HG02798 (cell line): ENCODE results near the gene EXOG.
"Not testable (repeated sequence)": the region's sequence is repeated elsewhere in the genome, so short reads cannot be mapped to it uniquely, and the experiment has no call there.

Source experiments
- ATAC-seq: cut with Tn5 transposase; IDR thresholded peaks from one replicate; pipeline ENCODE4 v1.9.1; 2021; ENCODE audit warnings: mild to moderate bottlenecking; ENCODE audit not compliant: unreplicated experiment, poor library complexity

The EXOG gene

DNA sequence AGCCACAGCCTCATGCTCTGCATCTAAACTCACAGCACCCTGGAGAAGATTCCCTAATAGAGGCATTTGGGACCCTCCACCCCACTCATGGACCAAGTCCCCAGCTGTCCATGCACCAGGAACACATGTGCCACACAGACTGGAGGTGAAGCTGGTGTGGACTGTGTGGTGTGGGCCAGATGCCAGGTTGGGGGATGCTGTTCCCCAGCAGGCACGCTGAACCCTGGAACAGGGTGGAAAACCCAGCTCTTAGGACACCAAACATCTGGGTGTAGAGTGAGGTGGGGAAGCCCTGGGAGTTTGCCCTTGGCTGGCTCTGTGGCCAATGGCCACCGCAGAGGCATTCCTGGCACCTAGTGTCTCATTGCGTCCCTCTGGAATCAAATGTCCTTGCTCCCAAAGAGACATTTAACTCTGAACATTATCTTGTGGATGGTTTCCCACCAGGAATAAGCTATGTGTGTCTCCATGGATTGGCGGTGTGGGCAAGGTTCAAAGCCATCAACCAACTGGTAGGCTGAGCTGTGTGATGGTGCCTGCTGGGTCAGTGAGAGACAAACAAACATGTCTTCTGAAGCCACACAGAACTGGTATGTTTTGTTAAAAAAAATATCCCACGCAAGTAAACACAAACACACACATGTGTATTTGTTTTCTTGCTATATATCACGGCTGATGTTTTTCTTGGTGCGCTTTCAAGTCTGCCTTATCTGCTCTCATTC is 65.0 kb downstream of the EXOG start:
- no peak for ATAC-seq

DNA sequence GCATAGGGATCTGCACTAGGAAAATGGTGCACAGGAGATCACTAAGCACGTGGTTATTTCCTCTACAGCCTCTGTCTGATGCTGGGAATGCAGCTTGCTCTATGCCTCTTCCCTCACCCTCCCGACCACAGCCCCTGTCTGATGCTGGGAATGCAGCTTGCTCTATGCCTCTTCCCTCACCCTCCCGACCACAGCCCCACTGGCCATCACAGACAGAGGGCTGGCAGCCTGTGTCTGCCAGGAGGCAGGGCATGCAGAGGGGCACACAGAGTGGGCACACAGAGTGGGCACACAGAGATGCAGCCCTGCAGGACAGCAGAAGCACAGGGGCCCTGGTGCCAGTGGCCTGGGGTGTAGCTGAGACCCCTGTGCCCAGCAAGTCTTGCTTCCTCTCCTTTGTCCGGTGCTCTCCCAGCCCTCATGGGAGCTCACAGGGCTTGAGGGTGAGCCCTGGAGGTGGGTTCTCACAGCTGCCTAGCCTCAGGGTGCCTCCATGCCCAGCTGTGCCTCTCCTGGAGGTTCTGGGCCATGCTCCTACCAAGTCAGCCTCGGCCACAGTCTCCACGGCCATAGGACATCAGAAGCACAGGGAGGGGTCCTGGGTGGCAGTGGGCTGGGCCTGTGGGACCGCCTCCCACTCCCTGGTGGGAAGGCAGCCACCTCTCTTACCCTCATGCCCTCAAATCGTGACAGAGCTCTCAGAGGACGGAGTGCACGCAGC is 65.8 kb downstream of the EXOG start:
- no peak for ATAC-seq

DNA sequence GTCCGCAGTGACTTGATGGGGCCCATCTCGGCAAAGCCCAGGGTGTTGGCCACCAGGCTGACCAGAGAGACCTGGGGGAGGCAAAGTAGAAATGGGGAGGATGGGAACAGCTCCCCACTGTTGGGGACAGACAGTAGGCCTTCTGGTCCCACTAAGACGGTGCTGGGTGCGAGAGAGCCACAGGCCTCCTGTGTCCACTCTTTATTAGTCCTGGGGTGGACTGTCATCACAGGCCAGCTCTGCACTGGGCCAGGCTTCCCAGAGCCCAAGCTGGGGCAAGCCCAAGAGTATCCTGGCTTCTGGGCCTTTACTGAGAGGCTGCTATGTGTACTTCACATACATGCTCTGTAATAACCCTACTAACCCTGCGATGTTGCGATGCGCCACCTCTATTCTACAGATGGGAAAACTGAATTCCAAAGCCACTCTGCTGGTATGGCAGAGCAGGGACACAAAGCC is 66.4 kb downstream of the EXOG start:
- ATAC-seq: no peak

DNA sequence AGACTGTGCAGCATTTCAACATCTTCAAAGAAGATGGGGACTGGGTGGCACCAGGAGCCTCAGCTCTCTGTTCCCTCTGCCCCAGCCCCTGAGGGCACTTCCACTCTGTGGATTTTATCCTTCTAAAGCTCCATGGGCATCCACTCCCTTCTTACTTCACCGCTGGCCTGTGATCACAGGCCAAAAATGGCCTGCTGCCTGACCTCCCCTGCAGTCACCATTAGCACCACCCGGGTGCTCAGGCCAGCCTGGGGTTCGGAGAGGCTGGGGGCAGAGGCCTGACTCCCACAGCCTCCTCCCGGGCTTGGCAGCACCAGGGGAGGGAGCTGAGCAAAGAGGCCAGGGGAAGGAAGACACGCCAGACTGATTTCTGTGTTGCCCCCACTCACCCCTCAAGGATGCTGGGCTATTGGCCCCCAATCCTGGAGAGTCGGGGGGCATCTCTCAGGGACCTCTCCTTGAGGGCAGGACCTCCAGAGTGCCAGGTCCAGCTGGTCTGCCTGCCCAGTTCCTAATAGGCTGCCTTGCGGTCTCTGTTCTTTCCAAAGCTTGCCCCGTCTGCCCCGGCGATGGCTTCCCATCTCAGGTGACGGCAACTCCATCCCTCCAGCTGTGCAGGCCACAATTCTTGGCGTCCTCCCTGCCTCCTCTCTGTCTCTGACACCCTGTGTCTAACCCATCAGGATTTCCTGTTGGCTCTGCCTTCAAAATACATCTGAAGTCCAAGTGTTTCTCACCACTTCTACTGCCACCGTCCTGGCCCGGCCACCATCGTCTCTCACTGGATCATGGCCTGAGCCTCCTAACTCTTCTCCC is 67.1 kb downstream of the EXOG start:
- no peak for ATAC-seq

DNA sequence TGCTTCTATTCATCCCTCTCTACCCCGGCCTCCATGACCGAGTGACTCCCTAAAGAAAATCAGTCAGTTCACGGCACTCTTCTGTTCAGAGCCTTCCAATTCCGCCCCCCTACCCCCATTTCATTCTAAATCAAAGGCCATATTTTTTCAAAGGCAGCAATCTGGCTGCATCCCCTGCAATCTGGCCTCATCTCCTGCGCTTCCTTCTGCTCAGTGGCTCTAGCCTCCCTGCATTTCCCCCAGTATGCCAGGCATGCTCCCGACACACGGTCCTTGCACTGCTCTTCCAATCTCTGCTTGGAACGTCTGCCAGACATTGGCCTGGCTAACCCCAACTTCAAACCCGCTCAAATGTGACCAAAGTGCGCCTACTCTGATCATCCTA is 67.7 kb downstream of the EXOG start:
- no peak for ATAC-seq

DNA sequence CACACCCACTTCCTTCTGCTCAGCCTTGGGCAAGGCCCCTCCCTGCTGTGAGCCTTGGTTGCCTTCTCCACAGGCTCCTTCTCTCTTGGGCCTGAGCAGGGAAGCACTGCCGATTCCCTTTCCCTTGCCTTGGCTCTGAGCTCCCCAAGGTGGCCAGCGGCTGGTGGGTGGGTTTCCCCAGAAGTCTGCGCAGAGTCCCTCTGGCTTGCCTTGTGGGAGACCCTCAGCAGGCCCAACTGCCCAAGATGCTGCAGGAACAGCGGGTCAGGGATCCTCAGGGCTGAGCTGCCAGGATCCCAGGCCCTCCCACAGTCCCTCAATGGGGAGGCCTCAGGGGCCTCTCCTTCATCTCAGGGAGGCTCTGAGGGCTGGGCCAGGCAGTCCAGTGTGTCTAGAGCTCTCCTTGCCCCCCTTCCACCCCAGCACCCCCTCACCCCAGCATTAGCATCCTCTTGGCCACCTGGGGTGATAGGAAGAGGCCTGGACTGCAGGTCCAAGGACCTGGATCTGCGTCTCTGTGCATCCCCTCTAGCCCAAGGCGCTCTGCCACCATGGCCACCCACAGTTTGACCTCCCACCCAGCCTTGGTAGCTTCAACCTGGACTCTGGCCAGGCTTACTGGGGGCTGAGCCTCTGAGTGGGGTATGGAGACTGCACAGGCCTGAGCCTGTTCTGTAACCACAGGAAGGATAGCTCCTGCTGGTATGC is 68.6 kb downstream of the EXOG start:
- ATAC-seq: no peak

DNA sequence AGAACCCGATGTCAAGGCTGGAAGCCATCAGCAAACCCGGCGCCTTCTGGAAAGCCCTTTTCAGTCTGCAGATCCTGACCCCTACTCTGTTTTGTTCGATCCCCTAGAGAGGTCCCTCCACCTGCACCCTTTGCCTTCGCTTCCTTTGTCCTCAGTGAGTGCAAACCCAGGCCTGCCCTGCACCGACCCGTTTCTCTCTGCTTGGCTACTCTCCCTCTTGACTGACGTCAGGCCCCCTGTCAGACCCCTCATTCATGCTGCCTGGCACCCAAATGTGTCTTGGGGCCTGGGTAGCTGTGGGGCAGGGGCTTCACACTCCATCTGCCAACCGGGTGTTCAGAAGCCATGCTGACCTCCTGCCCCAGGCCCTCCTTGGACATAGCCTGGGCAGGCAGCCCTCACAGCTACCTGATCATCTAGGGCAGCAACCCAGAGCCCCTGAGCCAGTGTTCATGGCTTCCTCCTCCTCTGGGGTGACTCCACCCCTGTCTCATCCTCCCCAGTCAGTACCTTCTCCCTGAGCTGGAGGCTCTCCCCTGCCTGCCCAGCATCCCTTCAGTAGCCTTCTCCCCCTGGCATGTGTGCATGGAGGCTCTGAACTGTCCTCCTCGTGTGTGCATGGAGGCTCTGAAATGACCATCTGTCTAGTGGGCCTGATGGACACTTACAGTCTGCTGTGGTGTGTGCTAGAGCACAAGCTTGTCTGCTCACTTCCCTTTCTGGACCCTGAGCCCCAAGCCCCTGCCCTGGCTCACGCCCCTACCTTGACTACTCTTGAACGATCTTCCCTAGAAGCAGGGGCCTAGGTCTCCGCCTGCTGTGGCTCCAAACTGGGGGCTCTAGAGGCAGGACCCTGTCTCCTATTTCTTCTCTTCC is 69.4 kb downstream of the EXOG start:
- ATAC-seq: no peak

DNA sequence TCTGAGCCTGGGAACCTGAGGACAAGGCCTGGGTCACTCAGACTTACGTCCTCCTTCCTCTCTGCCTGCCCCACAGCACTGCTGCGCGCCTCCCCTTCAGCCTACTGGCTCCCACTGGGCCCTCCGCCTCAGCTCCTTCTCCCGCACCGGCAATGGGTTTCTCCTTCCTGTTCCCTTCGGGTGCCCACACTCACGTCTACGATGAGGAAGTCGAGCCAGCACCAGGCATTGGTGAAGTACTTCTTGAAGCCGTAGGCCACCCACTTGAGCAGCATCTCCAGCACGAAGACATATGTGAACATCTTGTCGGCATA is 70.0 kb downstream of the EXOG start:
- no peak for ATAC-seq

DNA sequence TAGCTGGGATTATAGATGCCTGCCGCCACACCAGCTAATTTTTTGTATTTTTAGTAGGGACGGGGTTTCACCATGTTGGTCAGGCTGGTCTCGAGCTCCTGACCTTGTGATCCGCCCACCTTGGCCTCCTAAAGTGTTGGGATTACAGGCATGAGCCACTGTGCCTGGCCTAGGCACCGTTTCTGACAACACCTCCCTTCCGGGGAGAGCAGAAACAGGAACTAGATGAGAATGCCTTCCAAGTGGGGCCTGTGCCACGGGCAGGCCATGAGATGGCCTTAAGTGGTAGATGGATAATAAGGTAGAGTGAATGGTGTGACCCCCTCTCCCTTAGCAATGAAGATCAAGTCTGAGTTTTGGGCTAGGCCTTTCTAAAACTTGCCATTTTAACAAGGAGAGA is 70.7 kb downstream of the EXOG start:
- ATAC-seq: not testable (repeated sequence)

DNA sequence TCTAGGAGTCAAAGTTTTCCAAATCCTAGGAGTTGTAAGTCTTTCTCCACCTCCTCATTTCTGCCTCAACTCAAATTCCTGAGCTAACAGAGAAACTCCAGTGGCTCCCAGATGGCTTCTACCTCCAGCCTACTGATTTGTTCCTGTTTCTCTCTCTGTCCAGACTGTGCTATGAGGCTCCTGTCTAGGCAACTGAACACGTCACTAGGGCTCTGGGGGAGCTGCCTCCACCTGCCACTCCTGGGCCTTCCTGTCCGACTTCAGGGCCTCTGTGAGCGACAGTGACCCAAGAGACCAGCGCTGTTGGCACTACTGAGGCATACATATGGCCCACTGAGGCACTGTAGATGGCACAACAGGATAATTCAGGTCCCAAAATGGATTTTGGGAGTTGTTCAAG is 71.4 kb downstream of the EXOG start:
- ATAC-seq: no peak

DNA sequence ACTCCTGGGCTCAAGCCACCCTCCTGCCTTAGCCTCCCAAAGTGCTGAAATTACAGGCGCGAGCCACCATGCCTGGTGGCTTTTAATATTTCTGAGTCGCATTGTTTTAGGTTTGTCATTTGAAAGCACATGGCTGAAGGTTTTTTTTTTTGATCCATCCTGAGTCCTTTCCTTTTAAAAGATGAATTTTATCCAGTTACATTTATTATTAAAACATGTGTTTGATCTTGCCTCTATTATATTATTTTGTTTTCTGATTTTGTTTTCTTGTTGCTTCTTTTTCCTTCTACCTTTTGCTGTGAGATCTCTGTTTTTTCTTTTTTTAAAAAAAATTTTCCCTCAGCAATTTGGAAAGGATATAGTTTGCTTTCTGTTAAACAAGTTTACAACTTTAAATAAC is 77.0 kb downstream of the EXOG start:
- ATAC-seq: no peak

DNA sequence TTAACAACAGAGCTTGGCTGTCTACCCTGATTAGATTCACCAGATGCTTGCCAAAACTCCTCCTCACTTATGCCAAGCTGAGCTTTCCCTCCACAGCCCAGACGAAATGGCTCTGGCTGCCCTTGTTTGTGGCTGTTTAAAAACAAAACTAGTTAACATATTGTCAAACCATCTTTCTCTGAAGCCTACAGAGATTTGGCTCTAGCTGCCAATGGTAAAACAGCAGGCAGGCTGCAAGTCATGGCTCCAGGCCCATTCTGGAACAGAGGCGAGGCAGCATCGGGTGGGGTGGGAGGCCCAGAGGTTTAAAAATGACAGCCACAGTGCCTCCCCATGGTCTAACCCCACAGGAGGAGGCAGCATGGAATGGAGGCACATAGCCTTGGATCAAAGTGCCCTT is 77.4 kb downstream of the EXOG start:
- no peak for ATAC-seq

DNA sequence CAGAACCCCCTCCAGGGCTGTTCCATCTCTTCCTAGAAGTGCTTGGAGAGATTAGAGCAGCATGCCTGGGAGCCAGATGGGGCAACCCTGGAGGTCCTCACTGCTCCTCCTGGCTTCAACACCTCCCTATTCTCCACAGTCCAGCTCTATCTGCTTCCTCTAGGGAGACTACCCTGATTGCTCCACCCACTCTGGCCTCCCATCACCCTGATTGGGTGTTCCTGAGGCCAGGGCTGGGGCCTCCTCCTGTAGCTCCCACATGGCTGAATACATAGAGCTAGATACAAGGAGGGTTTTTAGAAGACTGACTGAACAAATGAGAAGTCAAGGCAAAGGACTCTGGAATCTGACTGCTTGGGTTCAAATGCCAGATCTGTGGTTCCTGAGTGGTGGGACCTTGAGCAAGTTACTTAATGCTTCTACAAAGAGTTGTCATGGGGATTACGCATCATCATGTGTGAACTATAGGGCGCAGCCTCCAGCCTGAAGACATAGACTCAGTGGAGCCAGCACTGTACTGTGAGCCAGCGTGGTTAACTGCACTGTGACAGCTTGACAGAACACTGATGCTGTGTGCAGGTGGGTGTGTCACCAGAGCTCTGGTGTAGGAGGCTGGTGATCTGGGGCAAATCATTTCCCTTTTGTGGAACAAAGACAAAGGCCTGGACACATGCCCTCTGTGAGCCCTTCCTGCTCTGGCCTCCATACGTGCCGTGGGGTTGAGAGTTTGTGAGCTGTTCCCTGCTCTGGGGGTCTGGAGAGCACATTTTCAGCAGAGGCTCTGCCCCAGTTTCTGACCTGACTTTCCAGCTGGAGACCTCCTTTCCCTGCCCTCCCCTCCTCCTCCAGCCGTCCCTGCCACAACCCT is 78.5 kb downstream of the EXOG start:
- no peak for ATAC-seq

DNA sequence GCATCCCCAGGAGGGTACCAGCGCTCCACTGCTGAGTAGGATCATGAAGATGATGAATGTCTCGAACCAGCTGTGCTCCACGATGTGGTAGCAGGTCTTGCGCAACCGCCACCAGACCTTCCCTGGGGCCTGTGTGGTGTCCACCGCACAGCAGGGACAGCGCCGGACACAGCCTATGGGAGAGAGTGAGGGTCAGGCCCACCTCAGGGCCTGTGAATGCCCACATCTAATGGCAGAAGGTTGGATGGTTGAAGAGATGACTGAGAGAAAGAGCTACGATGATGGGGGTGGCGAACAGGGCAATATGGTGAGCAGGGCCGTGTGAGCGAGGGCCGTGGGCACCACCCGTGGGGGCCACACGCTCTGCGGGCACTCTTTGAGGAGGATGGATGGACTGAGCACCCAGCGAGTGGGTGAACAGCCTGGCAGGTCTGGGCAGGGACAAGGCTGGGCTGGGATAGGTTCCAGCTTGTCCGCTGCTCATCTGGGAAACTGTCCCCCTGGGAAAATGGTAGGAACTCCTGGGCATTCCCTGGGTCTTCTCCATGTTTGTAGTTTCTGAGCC is 79.2 kb downstream of the EXOG start:
- no peak for ATAC-seq
